OCI-LY7 (cell line): ENCODE data around the gene PHACTR3. TPM values are rescaled to one million over a fixed set of nuclear protein-coding genes. Genes with fewer than 3 reads are reported as not detected.

ENCODE experiments used
- BruUV-seq: library from RNA; stranded (reverse); fragments of 400-500 nt; replicated peaks from 2 replicates; lab custom pipeline; 2021; lab: Mats Ljungman, UMichigan
- CTCF ChIA-PET: fragments of 300-600 bp; sonication (Branson Sonifier 250); formaldehyde crosslinking; loops from one replicate; lab custom pipeline; 2022; ENCODE audit warnings: antibody characterized with exemption; ENCODE audit not compliant: unreplicated experiment; lab: Charles Lee
- POLR2A ChIA-PET: fragments of 300-600 bp; sonication (Branson Sonifier 250); formaldehyde crosslinking; loops from one replicate; lab custom pipeline; 2022; ENCODE audit warnings: antibody characterized with exemption; lab: Charles Lee
- DNase-seq: peaks from one replicate; pipeline ENCODE4 v3.0.0-alpha.2; 2015; ENCODE audit warnings: low spot score
- H2AFZ ChIP-seq: fragments of 200-600 bp; sonication (generic), shearing (Covaris generic); 2 replicates; pipeline ENCODE4 v1.6.1; 2014; ENCODE audit warnings: mild to moderate bottlenecking, antibody characterized with exemption, low read length, moderate library complexity
- H3K27ac ChIP-seq: fragments of 200-600 bp; sonication (generic); 2 replicates; pipeline ENCODE4 v1.5.1; 2014; ENCODE audit warnings: mixed run types, low read depth, mild to moderate bottlenecking, moderate library complexity, low read length, inconsistent platforms; ENCODE audit not compliant: poor library complexity, severe bottlenecking
- H3K36me3 ChIP-seq: fragments of 200-600 bp; sonication (generic); 2 replicates; pipeline ENCODE4 v1.6.1; 2014; ENCODE audit warnings: mild to moderate bottlenecking, antibody characterized with exemption, low read length, moderate library complexity, mixed read lengths; ENCODE audit not compliant: insufficient read depth
- H3K4me1 ChIP-seq: fragments of 200-600 bp; sonication (generic); 2 replicates; pipeline ENCODE4 v1.5.1; 2014; ENCODE audit warnings: mild to moderate bottlenecking, low read length; ENCODE audit not compliant: insufficient read depth, poor library complexity, severe bottlenecking
- H3K4me2 ChIP-seq: fragments of 200-600 bp; sonication (generic); 2 replicates; pipeline ENCODE4 v1.6.1; 2014; ENCODE audit warnings: mild to moderate bottlenecking, low read length
- H3K4me3 ChIP-seq: fragments of 200-600 bp; sonication (generic); 2 replicates; pipeline ENCODE4 v1.5.1; 2014; ENCODE audit warnings: mild to moderate bottlenecking, low read depth, low read length; ENCODE audit not compliant: poor library complexity, severe bottlenecking
- H3K79me2 ChIP-seq: fragments of 200-600 bp; sonication (generic); 2 replicates; pipeline ENCODE4 v1.6.1; 2016; ENCODE audit warnings: low read depth, mild to moderate bottlenecking, low read length, moderate library complexity, mixed read lengths; ENCODE audit not compliant: insufficient read depth
- H3K9me2 ChIP-seq: fragments of 200-600 bp; sonication (generic); 2 replicates; pipeline ENCODE4 v1.6.1; 2016; ENCODE audit warnings: mild to moderate bottlenecking, low read length, mixed read lengths; ENCODE audit not compliant: insufficient read depth
- H3K9me3 ChIP-seq: fragments of 200-600 bp; sonication (generic); 2 replicates; pipeline ENCODE4 v1.6.1; 2014; ENCODE audit warnings: mild to moderate bottlenecking, mixed run types, low read length, mixed read lengths
- H4K20me1 ChIP-seq: fragments of 200-600 bp; sonication (generic); 2 replicates; pipeline ENCODE4 v1.6.1; 2014; ENCODE audit warnings: mild to moderate bottlenecking, antibody characterized with exemption, low read length, moderate library complexity, mixed read lengths; ENCODE audit not compliant: insufficient read depth
- CTCF ChIP-seq: fragments of 200-600 bp; sonication (generic); conservative IDR thresholded peaks from 2 replicates; pipeline ENCODE4 v1.5.1; 2014; ENCODE audit warnings: mild to moderate bottlenecking, antibody characterized with exemption, low read length, moderate library complexity, mixed read lengths
- EZH2phosphoT487 ChIP-seq: fragments of 200-600 bp; sonication (generic); IDR thresholded peaks from 2 replicates; pipeline ENCODE4 v1.6.1; 2018; ENCODE audit warnings: low read depth, borderline replicate concordance, mild to moderate bottlenecking, mixed run types, antibody characterized with exemption, low read length, moderate library complexity, mixed read lengths
- intact Hi-C: fragments of 100-400 bp; cut with micrococcal nuclease; formaldehyde crosslinking; loops from one replicate; pipeline ENCODE4 v1.10.0; 2022; ENCODE audit not compliant: unreplicated experiment
- total RNA-seq, 2 experiments: library from RNA; depleted of rRNA in 1 of 2; stranded (reverse); fragments of >200 nt in 1 of 2; shearing (Covaris generic) in 1 of 2; gene quantifications; 2 replicates each; pipeline ENCODE4 v1.2.3, GENCODE V29; 2014 to 2022

Gene PHACTR3
- total RNA-seq, 2 experiments from 2014 or later = 0.32 TPM; not detected in 1

DNA sequence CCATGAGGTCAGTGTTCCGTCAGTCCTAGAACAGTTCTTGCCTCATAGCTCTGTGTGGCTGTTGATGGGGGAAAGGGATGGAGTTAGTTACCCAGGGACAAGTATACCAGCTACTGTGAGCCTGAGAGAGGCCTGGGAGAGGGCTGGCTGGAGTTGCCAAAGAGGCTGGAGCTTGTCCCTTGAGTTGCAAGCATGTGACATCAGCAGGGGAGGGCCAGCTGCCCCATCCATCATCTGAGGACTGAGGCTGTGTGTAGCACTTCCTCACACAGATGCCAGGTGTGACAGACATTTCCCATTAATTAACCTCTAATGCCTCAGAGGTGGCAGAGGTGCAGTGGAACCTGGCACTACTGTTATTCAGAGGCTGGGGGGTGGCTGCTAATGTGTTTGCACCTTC is 131.6 kb downstream of the PHACTR3 start:
- no peaks in the 10 kb centered on the region for H3K36me3 ChIP-seq
- no TSS peak for BruUV-seq
- H3K79me2 ChIP-seq = no peaks in the 10 kb centered on the region
- POLR2A ChIA-PET = no interaction called here
- H3K27ac ChIP-seq = no peak overlapping the region
- H3K4me3 ChIP-seq = no peak overlapping the region
- H3K4me2 ChIP-seq = no peak overlapping the region
- H4K20me1 ChIP-seq = no peaks in the 10 kb centered on the region
- DNase-seq = no peak
- CTCF ChIA-PET = interaction anchor here (0.5 kb wide), 1 partner anchor 1288 kb away, joined by 4 read pairs; no protein-coding TSS in a partner anchor
- no peaks in the 10 kb centered on the region for H3K4me1 ChIP-seq
- no peak overlapping the region for H2AFZ ChIP-seq
- H3K9me3 ChIP-seq = no peaks in the 10 kb centered on the region
- no peaks in the 10 kb centered on the region for H3K9me2 ChIP-seq
- intact Hi-C loops = no loop called here
- TF ChIP-seq CTCF = no peak
- no peak for TF ChIP-seq EZH2phosphoT487

GRCh38 chr20:59736366-59736765 is 132.0 kb downstream of the PHACTR3 start:
- Histone ChIP-seq H3K9me3 (no peaks in the 10 kb centered on the region), H3K36me3 (no peaks in the 10 kb centered on the region), H3K79me2 (no peaks in the 10 kb centered on the region), H3K4me1 (no peaks in the 10 kb centered on the region), H3K27ac (no peak overlapping the region), H3K4me3 (no peak overlapping the region), H3K9me2 (no peaks in the 10 kb centered on the region), H4K20me1 (no peaks in the 10 kb centered on the region), H2AFZ (no peak overlapping the region), H3K4me2 (no peak overlapping the region)
- intact Hi-C loops = no loop called here
- DNase-seq = no peak
- no TSS peak for BruUV-seq
- TF ChIP-seq CTCF = no peak
- no peak for TF ChIP-seq EZH2phosphoT487
- CTCF ChIA-PET = no interaction called here
- POLR2A ChIA-PET = no interaction called here

DNA sequence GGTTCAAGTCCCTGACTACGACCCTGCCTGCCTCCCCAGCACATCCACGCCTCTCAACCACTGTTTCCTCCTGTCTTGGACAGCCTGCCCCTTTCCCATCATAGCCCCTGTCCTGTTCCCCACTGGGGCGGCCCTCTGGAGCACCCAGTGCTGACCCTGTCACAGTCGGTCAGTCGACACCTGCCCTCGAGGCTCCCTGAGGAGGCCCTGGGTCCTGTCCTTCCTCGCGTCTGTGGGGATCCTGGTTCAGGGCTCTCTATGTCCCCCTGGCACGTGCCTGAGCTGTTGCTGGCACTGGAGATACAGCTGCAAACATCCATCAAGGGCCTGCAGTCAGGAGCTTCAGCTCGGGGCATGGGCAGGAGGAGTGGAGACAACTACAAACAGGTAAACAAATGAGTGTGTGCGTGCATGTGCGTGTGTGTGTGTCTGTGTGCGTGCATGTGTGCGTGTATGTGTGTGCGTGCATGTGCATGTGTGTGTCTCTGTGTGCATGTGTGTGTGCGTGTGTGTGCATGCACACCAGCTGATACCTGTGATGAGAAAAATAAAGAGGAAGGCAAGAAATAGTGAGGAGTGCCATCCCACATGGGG is 132.8 kb downstream of the PHACTR3 start:
- ChIA-PET POLR2A (no interaction called here), CTCF (no interaction called here)
- BruUV-seq = no TSS peak

More for the DNA sequence above, 132.8 kb downstream of the PHACTR3 start:
- Histone ChIP-seq H3K9me2 (no peaks in the 10 kb centered on the region), H3K27ac (no peak overlapping the region), H3K4me1 (no peaks in the 10 kb centered on the region), H3K4me3 (no peak overlapping the region), H3K36me3 (no peaks in the 10 kb centered on the region), H3K4me2 (no peak overlapping the region), H3K79me2 (no peaks in the 10 kb centered on the region), H3K9me3 (no peaks in the 10 kb centered on the region), H2AFZ (no peak overlapping the region), H4K20me1 (no peaks in the 10 kb centered on the region)
- TF ChIP-seq EZH2phosphoT487 (no peak), CTCF (no peak)
- intact Hi-C loops = no loop called here
- DNase-seq = no peak
